K562 (cell line): ENCODE results near the gene MAGI2. TPM values are rescaled to one million over a fixed set of nuclear protein-coding genes. Genes with fewer than 3 reads are reported as not detected.
"Not testable (repeated sequence)": the region's sequence is repeated elsewhere in the genome, so short reads cannot be mapped to it uniquely, and the experiment has no call there.

ENCODE experiments used
- ATAC-seq: fragments of 200-7000 bp; cut with Tn5 transposase; 3 replicates; pipeline ENCODE4 v1.9.1; 2020; ENCODE audit warnings: moderate library complexity
- BruUV-seq: library from RNA; stranded (reverse); fragments of 400-500 nt; replicated peaks from 2 replicates; lab custom pipeline; 2021; lab: Mats Ljungman, UMichigan
- CTCF ChIA-PET: fragments of 300-600 bp; formaldehyde crosslinking; extraction: SDS; loops from one replicate; lab custom pipeline; 2021; ENCODE audit warnings: low intra/inter-chr PET ratio; lab: Yijun Ruan, JAX
- POLR2A ChIA-PET: fragments of 300-600, 350-650 bp; sonication (Branson Sonifier 250); formaldehyde crosslinking; extraction: SDS; loops from one replicate; lab custom pipeline; 2021; ENCODE audit warnings: antibody characterized with exemption, inconsistent platforms; lab: Yijun Ruan, JAX
- DNase-seq, 4 experiments: peaks; one replicate each; pipeline versions ENCODE4 v3.0.0 to v3.0.0-alpha.2; 2011 to 2018; ENCODE audit warnings: low spot score in 3 of 4, mixed read lengths in 3 of 4; ENCODE audit errors: extremely low read depth in 1 of 4
- FAIRE-seq: peaks from 2 replicates; lab custom pipeline; 2011; peaks lifted over from hg19 to GRCh38; lab: Jason Lieb, UNC
- H2AFZ ChIP-seq: 2 replicates; pipeline ENCODE4 v1.6.0; 2011; ENCODE audit warnings: low read depth, low read length, control low read depth, inconsistent platforms
- H3K27ac ChIP-seq: fragments of 200-600 bp; 3 replicates; pipeline ENCODE4 v1.8.0; 2011; ENCODE audit warnings: low read depth, mild to moderate bottlenecking, control low read depth, inconsistent platforms, low read length, moderate library complexity, mixed read lengths; ENCODE audit errors: extremely low read depth
- H3K27me3 ChIP-seq, 2 experiments: fragments of 300-600 bp in 1 of 2; 2 replicates in 1 of 2; 3 replicates in 1 of 2; pipeline versions ENCODE4 v1.6.0 to v1.8.0; 2011; ENCODE audit warnings: inconsistent platforms in 2 of 2, low read length in 2 of 2, mild to moderate bottlenecking in 1 of 2, mixed read lengths in 1 of 2, moderate library complexity in 1 of 2; ENCODE audit not compliant: control insufficient read depth in 2 of 2, insufficient read depth in 2 of 2
- H3K36me3 ChIP-seq: fragments of 300-600 bp; 3 replicates; pipeline ENCODE4 v1.8.0; 2011; ENCODE audit warnings: mild to moderate bottlenecking, low read length, inconsistent platforms; ENCODE audit not compliant: control insufficient read depth, insufficient read depth
- H3K4me1 ChIP-seq, 2 experiments: fragments of 200-600 bp in 1 of 2; replicated peaks in 1 of 2; 2 replicates in 1 of 2; 3 replicates in 1 of 2; pipeline versions ENCODE4 v1.5.1 to v1.8.0; 2011; ENCODE audit warnings: inconsistent platforms in 2 of 2, low read length in 2 of 2, mild to moderate bottlenecking in 1 of 2, mixed read lengths in 1 of 2, moderate library complexity in 1 of 2; ENCODE audit not compliant: control insufficient read depth in 2 of 2, insufficient read depth in 2 of 2
- H3K4me2 ChIP-seq: 2 replicates; pipeline ENCODE4 v1.6.1; 2011; ENCODE audit warnings: low read length, control low read depth, inconsistent platforms, mixed read lengths; ENCODE audit not compliant: insufficient read depth
- H3K4me3 ChIP-seq: fragments of 200-600 bp; sonication (generic), shearing (Covaris generic); 2 replicates; pipeline ENCODE4 v1.5.1; 2016; ENCODE audit warnings: control low read depth, inconsistent platforms
- H3K79me2 ChIP-seq: fragments of 200-600 bp; 3 replicates; pipeline ENCODE4 v1.8.0; 2011; ENCODE audit warnings: low read length, inconsistent platforms; ENCODE audit not compliant: control insufficient read depth, insufficient read depth
- H3K9ac ChIP-seq, 2 experiments: 2 replicates each; pipeline versions ENCODE4 v1.6.0 to v1.6.1; 2011; ENCODE audit warnings: low read depth in 2 of 2, low read length in 2 of 2, control low read depth in 1 of 2, inconsistent platforms in 1 of 2, mild to moderate bottlenecking in 1 of 2, mixed read lengths in 1 of 2; ENCODE audit not compliant: insufficient read depth in 1 of 2
- H3K9me1 ChIP-seq: one replicate; pipeline ENCODE4 v1.6.0; 2011; ENCODE audit warnings: inconsistent platforms, mild to moderate bottlenecking, low read length, moderate library complexity; ENCODE audit not compliant: control insufficient read depth, insufficient read depth
- H3K9me3 ChIP-seq: replicated peaks from 2 replicates; pipeline ENCODE4 v1.5.1; 2011; ENCODE audit warnings: low read depth, low read length, inconsistent platforms; ENCODE audit not compliant: control insufficient read depth, insufficient read depth
- H4K20me1 ChIP-seq: replicated peaks from 2 replicates; pipeline ENCODE4 v1.6.1; 2011; ENCODE audit warnings: low read length, inconsistent platforms, mixed read lengths; ENCODE audit not compliant: control insufficient read depth, insufficient read depth
- BCOR ChIP-seq: fragments of 450-650 bp; IDR thresholded peaks from 2 replicates; pipeline ENCODE4 v1.6.1; 2016
- BRD4 ChIP-seq: fragments of 200-600 bp; sonication (generic); IDR thresholded peaks from 2 replicates; pipeline ENCODE4 v1.6.1; 2017; ENCODE audit warnings: inconsistent platforms
- EZH2 ChIP-seq: IDR thresholded peaks from 2 replicates; pipeline ENCODE4 v1.6.1; 2012; ENCODE audit warnings: low read depth, mild to moderate bottlenecking, inconsistent platforms, low read length, borderline replicate concordance
- ZNF12 ChIP-seq: sonication (generic); formaldehyde crosslinking; IDR thresholded peaks from 2 replicates; pipeline ENCODE4 v1.4.0; 2020; ENCODE audit warnings: mild to moderate bottlenecking, missing genetic modification reagents
- ZNF146 ChIP-seq: IDR thresholded peaks from one replicate; pipeline ENCODE4 v1.6.1; 2018; ENCODE audit warnings: missing compliant biosample characterization; ENCODE audit not compliant: unreplicated experiment
- WGBS: fragments of 100-300 bp; shearing (Covaris generic); methylation state at CpG from one replicate; pipeline ENCODE4 v1.1.6; 2016; ENCODE audit warnings: low coverage, mixed read lengths; ENCODE audit not compliant: insufficient coverage; ENCODE audit errors: missing lambda C conversion rate; 5-methylcytosine and 5-hydroxymethylcytosine counted together
- in situ Hi-C: fragments of 300-500 bp; cut with MboI; formaldehyde crosslinking; loops from 4 replicates; pipeline ENCODE4 v1.15.0; 2018; ENCODE audit warnings: inconsistent platforms, mixed read lengths
- intact Hi-C: fragments of 100-400 bp; cut with micrococcal nuclease; formaldehyde crosslinking; loops from 2 replicates; pipeline ENCODE4 v1.14.2; 2022
- polyA plus RNA-seq, 8 experiments: library from polyadenylated mRNA; depleted of rRNA in 4 of 8; stranded (reverse) in 5 of 8; unstranded in 3 of 8; fragments of >200 nt; fragmentation: Nextera tagmentation in 2 of 8; fragmentation: Illumina TruSeq in 1 of 8; extraction: Ambion mirVana in 2 of 8; extraction: Trizol in 1 of 8; gene quantifications; 2 replicates each; pipeline versions ENCODE4 v1.2.1 to v1.2.3, GENCODE V29; 2011 to 2014; ENCODE audit warnings: inconsistent platforms in 1 of 8, missing spikeins in 1 of 8
- total RNA-seq, 7 experiments: library from RNA; depleted of rRNA in 6 of 7; stranded (reverse); fragments of >200 nt in 6 of 7; fragmentation: Illumina TruSeq in 2 of 7; extraction: Trizol in 2 of 7; gene quantifications; 2 replicates each; pipeline versions ENCODE4 v1.2.1 to v1.2.3, GENCODE V29; 2011 to 2021; ENCODE audit warnings: low replicate concordance in 1 of 7

MAGI2 gene
- total and polyA plus RNA-seq, 9 of the 15 experiments (the other 6 are each of a cell fraction or from before 2014, with no cell fraction given): 0.27 to 1.4 (median 0.70) TPM

GRCh38 chr7:78002021-78002420 lies 1451.4 kb downstream of the MAGI2 start:
- no peak for FAIRE-seq
- no peaks in the 10 kb centered on the region for H3K79me2 ChIP-seq
- no peak for TF ChIP-seq EZH2
- no peak for TF ChIP-seq BRD4
- no peak for ATAC-seq
- CTCF ChIA-PET: interaction anchor here (0.7 kb wide), 1 partner anchor 262 kb away, joined by 3 read pairs; no protein-coding TSS in a partner anchor
- intact Hi-C loops: no loop called here
- no peaks in the 10 kb centered on the region for H3K4me1 ChIP-seq
- no peak overlapping the region for H2AFZ ChIP-seq
- H3K4me3 ChIP-seq: no peak overlapping the region
- no peak overlapping the region for H3K9ac ChIP-seq
- DNase-seq: no peak
- in situ Hi-C loops: no loop called here
- no peak overlapping the region for H3K4me2 ChIP-seq
- WGBS: 38% methylated on average over 3 of the region's 3 CpGs
- POLR2A ChIA-PET: interaction anchor here (0.6 kb wide), 1 partner anchor 12 kb away, joined by 3 read pairs; no protein-coding TSS in a partner anchor
- no peaks in the 10 kb centered on the region for H3K9me1 ChIP-seq
- no peaks in the 10 kb centered on the region for H4K20me1 ChIP-seq
- no TSS peak for BruUV-seq
- no peaks in the 10 kb centered on the region for H3K9me3 ChIP-seq
- no peaks in the 10 kb centered on the region for H3K27me3 ChIP-seq
- H3K27ac ChIP-seq: no peak overlapping the region
- no peaks in the 10 kb centered on the region for H3K36me3 ChIP-seq

DNA sequence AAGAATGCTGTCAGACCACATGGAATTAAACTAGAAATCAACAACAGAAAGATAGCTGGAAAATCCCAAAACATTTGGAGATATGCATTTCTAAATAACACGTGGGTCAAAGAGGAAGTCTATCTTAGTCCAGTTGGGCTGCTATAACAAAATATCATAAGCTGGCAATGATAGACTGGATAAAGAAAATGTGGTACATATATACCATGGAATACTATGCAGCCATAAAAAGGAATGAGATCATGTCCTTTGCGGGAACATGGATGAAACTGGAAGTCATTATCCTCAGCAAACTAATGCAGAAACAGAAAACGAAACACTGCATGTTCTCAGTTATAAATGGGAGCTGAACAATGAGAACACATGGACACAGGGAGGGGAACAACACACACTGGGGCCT lies 1454.3 kb downstream of the MAGI2 start:
- H3K79me2 ChIP-seq, BruUV-seq, H3K27ac ChIP-seq, DNase-seq, H3K4me1 ChIP-seq, H3K9me3 ChIP-seq, CTCF ChIA-PET, H4K20me1 ChIP-seq, H2AFZ ChIP-seq, H3K36me3 ChIP-seq, in situ Hi-C loops, FAIRE-seq, H3K27me3 ChIP-seq, intact Hi-C loops, H3K9ac ChIP-seq, H3K4me2 ChIP-seq, H3K4me3 ChIP-seq, H3K9me1 ChIP-seq, ATAC-seq: not testable (repeated sequence)
- POLR2A ChIA-PET: interaction anchor here (0.6 kb wide), 1 partner anchor 32 kb away, joined by 5 read pairs; no protein-coding TSS in a partner anchor
- TF ChIP-seq BCOR (0 out of 2 replicates have a peak, but pooled peaks have one; percentile 26), ZNF12 (CRISPR knock-in tag) (peak; percentile 70; the same call in 1 of the 2 replicates), ZNF146 (CRISPR knock-in tag) (peak; percentile 71)
- 4% methylated on average over 3 of the region's 3 CpGs for WGBS
